ENCODE results near the gene VTI1A. TPM values are rescaled to one million over a fixed set of nuclear protein-coding genes. Genes with fewer than 3 reads are reported as not detected.

VTI1A gene
- total and polyA plus RNA-seq, 2 of the 4 experiments (the other 2 are of a cell fraction), result 9.7 to 24.9 TPM

DNA sequence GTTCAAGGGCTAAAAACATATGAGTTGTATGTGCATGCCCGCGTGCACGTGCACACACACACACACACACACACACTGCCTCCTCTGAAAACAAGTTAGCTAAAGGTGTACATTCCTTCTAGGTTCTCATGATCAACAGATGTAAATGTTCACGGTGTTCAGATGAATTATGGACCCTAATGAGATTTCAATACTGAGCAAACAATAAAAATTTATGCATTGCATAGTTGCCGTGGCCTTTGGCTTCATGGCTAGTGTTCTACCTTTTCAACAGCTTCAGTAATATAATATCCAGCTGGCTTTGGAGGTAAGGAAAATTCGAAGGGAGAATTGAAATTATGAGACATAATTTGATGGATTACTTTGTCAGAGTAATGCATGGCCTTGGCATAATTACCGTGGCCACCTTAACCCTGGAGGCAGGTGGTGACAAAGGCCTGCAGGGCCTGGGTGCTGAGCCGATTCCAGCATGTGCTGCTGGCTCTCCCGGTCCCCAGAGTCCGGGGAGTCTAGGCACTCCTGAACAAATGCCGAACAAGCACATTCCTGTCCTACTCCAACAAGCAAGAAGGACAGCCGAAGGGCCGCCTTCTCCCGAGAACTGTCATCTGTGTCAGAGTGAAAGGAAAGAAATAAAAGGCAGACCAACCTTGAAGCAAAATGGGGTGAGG is 336.5 kb downstream of the VTI1A start:
- TF ChIP-seq RAD21 (IDR thresholded peaks at IDR 0.05; ENCODE audit: low read length) (no peak), BHLHE40 (IDR thresholded peaks at IDR 0.05; ENCODE audit: low read depth, low read length) (no peak), CHD1 (IDR thresholded peaks at IDR 0.05; ENCODE audit: low read depth, low read length) (no peak), CEBPB (IDR thresholded peaks at IDR 0.05; ENCODE audit: low read depth, low read length) (no peak), MXI1 (IDR thresholded peaks at IDR 0.05; ENCODE audit: borderline replicate concordance, low read depth, low read length) (no peak), MAZ (IDR thresholded peaks at IDR 0.05; ENCODE audit: borderline replicate concordance, low read depth, low read length) (no peak), NFE2L2 (IDR thresholded peaks at IDR 0.05; ENCODE audit: low read depth, low read length) (no peak)
- Histone ChIP-seq H3K27ac (ENCODE audit: insufficient read depth, low read length) (no peak overlapping the region), H3K4me1 (ENCODE audit: control insufficient read depth, insufficient read depth, low read length) (no peaks in the 10 kb centered on the region), H2BK5ac (ENCODE audit: low read depth, low read length, poor library complexity, severe bottlenecking) (no peak overlapping the region), H2AK5ac (ENCODE audit: low read depth, low read length) (no peak overlapping the region), H4K20me1 (ENCODE audit: insufficient read depth, low read length) (no peaks in the 10 kb centered on the region), H3K9me1 (ENCODE audit: insufficient read depth, low read length) (no peaks in the 10 kb centered on the region), H2AK9ac (replicated peaks; ENCODE audit: low read depth, low read length, poor library complexity) (no peak overlapping the region), H3K4me3 (ENCODE audit: insufficient read depth, low read depth, low read length) (no peak overlapping the region), H3K14ac (replicated peaks; ENCODE audit: low read depth, low read length) (no peak overlapping the region), H2BK120ac (ENCODE audit: low read depth, low read length) (no peak overlapping the region), H3K9me3 (ENCODE audit: control insufficient read depth, insufficient read depth, low read length) (no peaks in the 10 kb centered on the region), H4K5ac (ENCODE audit: low read depth, low read length) (no peak overlapping the region), H4K91ac (ENCODE audit: insufficient read depth, low read depth, low read length) (no peak overlapping the region), H2AFZ (replicated peaks; ENCODE audit: low read length, poor library complexity) (no peak overlapping the region), H3K27me3 (ENCODE audit: control insufficient read depth, insufficient read depth, low read length) (no peaks in the 10 kb centered on the region), H3K4ac (ENCODE audit: low read depth, low read length) (no peak overlapping the region), H3K56ac (ENCODE audit: extremely low read depth, insufficient read depth, low read length) (no peak overlapping the region), H3K79me1 (ENCODE audit: low read depth in 1 of 2, low read length in 2 of 2) (no peaks in the 10 kb centered on the region), H2BK15ac (ENCODE audit: low read depth, low read length) (no peak overlapping the region), H4K8ac (ENCODE audit: low read depth in 2 of 2, low read length in 2 of 2) (no peak overlapping the region), H3K36me3 (ENCODE audit: control insufficient read depth, insufficient read depth, low read length) (no peaks in the 10 kb centered on the region), H2BK20ac (ENCODE audit: low read depth, low read length) (no peak overlapping the region), H3K23ac (ENCODE audit: low read depth, low read length) (no peak overlapping the region), H3K18ac (ENCODE audit: low read depth, low read length) (no peak overlapping the region), H3K4me2 (ENCODE audit: low read depth, low read length) (no peak overlapping the region), H3K9ac (ENCODE audit: low read depth, low read length) (no peak overlapping the region)
- in situ Hi-C loops (cut with MboI; ENCODE audit: low sequenced_read_pairs) (no loop called here), dilution Hi-C loops (cut with HindIII; ENCODE audit: low sequenced_read_pairs, unreplicated experiment) (no loop called here), intact Hi-C loops (cut with micrococcal nuclease) (no loop called here)
- ChIA-PET CTCF (no interaction called here), POLR2A (ENCODE audit: unreplicated experiment) (no interaction called here)
- ATAC-seq (ENCODE audit: low read depth) (no peak), DNase-seq (no peak)
- no TSS peak for BruUV-seq (replicated peaks)
- WGBS, 2 experiments (ENCODE audit: extremely low coverage in 2 of 2, insufficient read length in 1 of 2), result 83% methylated on average over 2 of the region's 14 CpGs; no CpG with 5 or more reads in 1 of the 2 experiments

Measured in IMR-90 (cell line).